OCI-LY7 (cell line): ENCODE measurements around the gene CRYBG2. TPM values are rescaled to one million over a fixed set of nuclear protein-coding genes. Genes with fewer than 3 reads are reported as not detected.

Experiments used
- BruUV-seq: library from RNA; stranded (reverse); fragments of 400-500 nt; replicated peaks from 2 replicates; lab custom pipeline; 2021; lab: Mats Ljungman, UMichigan
- CTCF ChIA-PET: fragments of 300-600 bp; sonication (Branson Sonifier 250); formaldehyde crosslinking; loops from one replicate; lab custom pipeline; 2022; ENCODE audit warnings: antibody characterized with exemption; ENCODE audit not compliant: unreplicated experiment; lab: Charles Lee
- POLR2A ChIA-PET: fragments of 300-600 bp; sonication (Branson Sonifier 250); formaldehyde crosslinking; loops from one replicate; lab custom pipeline; 2022; ENCODE audit warnings: antibody characterized with exemption; lab: Charles Lee
- DNase-seq: peaks from one replicate; pipeline ENCODE4 v3.0.0-alpha.2; 2015; ENCODE audit warnings: low spot score
- H2AFZ ChIP-seq: fragments of 200-600 bp; sonication (generic), shearing (Covaris generic); 2 replicates; pipeline ENCODE4 v1.6.1; 2014; ENCODE audit warnings: mild to moderate bottlenecking, antibody characterized with exemption, low read length, moderate library complexity
- H3K27ac ChIP-seq: fragments of 200-600 bp; sonication (generic); 2 replicates; pipeline ENCODE4 v1.5.1; 2014; ENCODE audit warnings: mixed run types, low read depth, mild to moderate bottlenecking, moderate library complexity, low read length, inconsistent platforms; ENCODE audit not compliant: poor library complexity, severe bottlenecking
- H3K36me3 ChIP-seq: fragments of 200-600 bp; sonication (generic); 2 replicates; pipeline ENCODE4 v1.6.1; 2014; ENCODE audit warnings: mild to moderate bottlenecking, antibody characterized with exemption, low read length, moderate library complexity, mixed read lengths; ENCODE audit not compliant: insufficient read depth
- H3K4me1 ChIP-seq: fragments of 200-600 bp; sonication (generic); 2 replicates; pipeline ENCODE4 v1.5.1; 2014; ENCODE audit warnings: mild to moderate bottlenecking, low read length; ENCODE audit not compliant: insufficient read depth, poor library complexity, severe bottlenecking
- H3K4me2 ChIP-seq: fragments of 200-600 bp; sonication (generic); 2 replicates; pipeline ENCODE4 v1.6.1; 2014; ENCODE audit warnings: mild to moderate bottlenecking, low read length
- H3K4me3 ChIP-seq: fragments of 200-600 bp; sonication (generic); 2 replicates; pipeline ENCODE4 v1.5.1; 2014; ENCODE audit warnings: mild to moderate bottlenecking, low read depth, low read length; ENCODE audit not compliant: poor library complexity, severe bottlenecking
- H3K79me2 ChIP-seq: fragments of 200-600 bp; sonication (generic); 2 replicates; pipeline ENCODE4 v1.6.1; 2016; ENCODE audit warnings: low read depth, mild to moderate bottlenecking, low read length, moderate library complexity, mixed read lengths; ENCODE audit not compliant: insufficient read depth
- H3K9me2 ChIP-seq: fragments of 200-600 bp; sonication (generic); 2 replicates; pipeline ENCODE4 v1.6.1; 2016; ENCODE audit warnings: mild to moderate bottlenecking, low read length, mixed read lengths; ENCODE audit not compliant: insufficient read depth
- H3K9me3 ChIP-seq: fragments of 200-600 bp; sonication (generic); 2 replicates; pipeline ENCODE4 v1.6.1; 2014; ENCODE audit warnings: mild to moderate bottlenecking, mixed run types, low read length, mixed read lengths
- H4K20me1 ChIP-seq: fragments of 200-600 bp; sonication (generic); 2 replicates; pipeline ENCODE4 v1.6.1; 2014; ENCODE audit warnings: mild to moderate bottlenecking, antibody characterized with exemption, low read length, moderate library complexity, mixed read lengths; ENCODE audit not compliant: insufficient read depth
- CTCF ChIP-seq: fragments of 200-600 bp; sonication (generic); conservative IDR thresholded peaks from 2 replicates; pipeline ENCODE4 v1.5.1; 2014; ENCODE audit warnings: mild to moderate bottlenecking, antibody characterized with exemption, low read length, moderate library complexity, mixed read lengths
- EZH2phosphoT487 ChIP-seq: fragments of 200-600 bp; sonication (generic); IDR thresholded peaks from 2 replicates; pipeline ENCODE4 v1.6.1; 2018; ENCODE audit warnings: low read depth, borderline replicate concordance, mild to moderate bottlenecking, mixed run types, antibody characterized with exemption, low read length, moderate library complexity, mixed read lengths
- intact Hi-C: fragments of 100-400 bp; cut with micrococcal nuclease; formaldehyde crosslinking; loops from one replicate; pipeline ENCODE4 v1.10.0; 2022; ENCODE audit not compliant: unreplicated experiment
- total RNA-seq, 2 experiments: library from RNA; depleted of rRNA in 1 of 2; stranded (reverse); fragments of >200 nt in 1 of 2; shearing (Covaris generic) in 1 of 2; gene quantifications; 2 replicates each; pipeline ENCODE4 v1.2.3, GENCODE V29; 2014 to 2022

The CRYBG2 gene
- total RNA-seq, 2 experiments from 2014 or later, result 1.3 to 5.5 TPM

GRCh38 chr1:26317612-26318337 is 36.2 kb downstream of the CRYBG2 start, which contains the start of gene CD52:
Gene CD52 (plus strand): TSS chr1:26317958. CDS start chr1:26318018, 60 bp downstream.
- Histone ChIP-seq H3K9me2 (no peaks in the 10 kb centered on the region), H3K4me1 (peaks cover 82% of the 10 kb centered on the region), H3K79me2 (peaks cover 35% of the 10 kb centered on the region), H2AFZ (no peak within 1 kb of the TSS), H3K9me3 (no peaks in the 10 kb centered on the region), H3K36me3 (peaks cover 35% of the 10 kb centered on the region), H3K4me3 (peak within 1 kb of the TSS; percentile 93), H3K4me2 (peak within 1 kb of the TSS; percentile 95), H4K20me1 (no peaks in the 10 kb centered on the region), H3K27ac (peak within 1 kb of the TSS; percentile 91)
- no peak for TF ChIP-seq EZH2phosphoT487
- TF ChIP-seq CTCF, result no peak
- DNase-seq, result peak; percentile 87
- ChIA-PET CTCF (interaction anchor here (0.6 to 3.2 kb wide), 7 partner anchors 10 to 33 kb away, joined by 3 to 30 read pairs (median 3); partner anchors contain the start of gene UBXN11), POLR2A (interaction anchor here (0.6 to 11.7 kb wide), 7 partner anchors 9 to 29 kb away, joined by 3 to 273 read pairs (median 3); partner anchors contain the start of gene UBXN11)
- intact Hi-C loops, result loop anchor here (10.0 kb wide), 1 partner anchor 227 kb away; no protein-coding TSS in a partner anchor
- BruUV-seq, result TSS peak; percentile 77

- no peak for DNase-seq
- Histone ChIP-seq H3K4me3 (peak overlapping the region; percentile 93), H3K4me2 (peak overlapping the region; percentile 95), H3K4me1 (peaks cover 77% of the 10 kb centered on the region), H3K36me3 (peaks cover 29% of the 10 kb centered on the region), H3K27ac (peak overlapping the region; percentile 91), H3K79me2 (peaks cover 35% of the 10 kb centered on the region), H4K20me1 (no peaks in the 10 kb centered on the region), H3K9me2 (no peaks in the 10 kb centered on the region), H3K9me3 (no peaks in the 10 kb centered on the region), H2AFZ (no peak overlapping the region)
- intact Hi-C loops, result loop anchor here (10.0 kb wide), 1 partner anchor 228 kb away; no protein-coding TSS in a partner anchor
- CTCF ChIA-PET, result interaction anchor here (1.0 to 3.2 kb wide), 3 partner anchors 25 to 30 kb away, joined by 3 to 30 read pairs (median 3); no protein-coding TSS in a partner anchor
- BruUV-seq, result no TSS peak
- TF ChIP-seq EZH2phosphoT487 (no peak), CTCF (no peak)
- POLR2A ChIA-PET, result interaction anchor here (0.6 to 11.7 kb wide), 4 partner anchors 9 to 41 kb away, joined by 3 to 273 read pairs (median 38); partner anchors contain the start of gene UBXN11
These were observed 36.8 kb downstream of the CRYBG2 start for GRCh38 chr1:26317146-26317545.
